Medulla oblongata (tissue), 1 donor: ENCODE measurements around the gene PRM2.

Experiments used
- DNase-seq: peaks from one replicate; pipeline ENCODE4 v3.0.0-alpha.2; 2015; ENCODE audit errors: extremely low spot score

The PRM2 gene, protein sequence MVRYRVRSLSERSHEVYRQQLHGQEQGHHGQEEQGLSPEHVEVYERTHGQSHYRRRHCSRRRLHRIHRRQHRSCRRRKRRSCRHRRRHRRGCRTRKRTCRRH

DNA sequence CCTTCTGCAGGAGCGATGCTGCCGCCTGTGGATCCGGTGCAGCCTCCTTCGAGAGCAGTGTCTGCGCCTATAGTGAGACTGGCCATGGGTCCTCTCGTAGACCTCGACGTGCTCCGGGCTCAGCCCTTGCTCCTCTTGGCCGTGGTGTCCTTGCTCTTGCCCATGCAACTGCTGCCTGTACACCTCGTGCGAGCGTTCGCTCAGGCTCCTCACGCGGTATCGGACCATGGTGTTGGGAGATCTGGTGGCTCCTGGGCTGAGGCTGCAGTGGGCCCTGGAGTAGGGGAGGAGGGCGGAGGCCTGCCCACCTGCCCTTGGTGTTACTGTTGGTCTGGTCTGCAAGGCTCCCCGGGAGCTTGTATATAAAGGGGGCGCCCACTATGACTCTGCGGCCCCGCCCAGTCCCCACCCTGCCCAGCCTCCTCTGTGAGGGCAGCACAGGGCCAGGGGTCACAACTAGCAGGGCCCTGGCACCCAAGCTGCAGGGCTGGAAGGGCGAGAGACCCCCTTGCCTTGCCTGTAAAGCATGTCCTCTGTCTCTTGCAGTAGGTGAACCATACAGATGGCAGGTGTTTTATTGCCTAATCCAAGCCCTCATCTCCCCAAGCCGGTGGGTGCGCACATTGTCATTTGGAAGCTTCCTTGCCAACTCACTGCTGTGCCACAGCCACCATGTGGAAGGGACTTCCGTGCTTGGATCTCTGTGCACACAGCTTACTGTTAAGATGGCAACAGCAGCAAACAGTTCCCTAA is at the start of gene PRM2:
Gene PRM2, minus strand, starts transcription at position 338 of the 753 bp plus-strand sequence. Its CDS starts 110 bp downstream, at position 228.
- DNase-seq: no peak

DNA sequence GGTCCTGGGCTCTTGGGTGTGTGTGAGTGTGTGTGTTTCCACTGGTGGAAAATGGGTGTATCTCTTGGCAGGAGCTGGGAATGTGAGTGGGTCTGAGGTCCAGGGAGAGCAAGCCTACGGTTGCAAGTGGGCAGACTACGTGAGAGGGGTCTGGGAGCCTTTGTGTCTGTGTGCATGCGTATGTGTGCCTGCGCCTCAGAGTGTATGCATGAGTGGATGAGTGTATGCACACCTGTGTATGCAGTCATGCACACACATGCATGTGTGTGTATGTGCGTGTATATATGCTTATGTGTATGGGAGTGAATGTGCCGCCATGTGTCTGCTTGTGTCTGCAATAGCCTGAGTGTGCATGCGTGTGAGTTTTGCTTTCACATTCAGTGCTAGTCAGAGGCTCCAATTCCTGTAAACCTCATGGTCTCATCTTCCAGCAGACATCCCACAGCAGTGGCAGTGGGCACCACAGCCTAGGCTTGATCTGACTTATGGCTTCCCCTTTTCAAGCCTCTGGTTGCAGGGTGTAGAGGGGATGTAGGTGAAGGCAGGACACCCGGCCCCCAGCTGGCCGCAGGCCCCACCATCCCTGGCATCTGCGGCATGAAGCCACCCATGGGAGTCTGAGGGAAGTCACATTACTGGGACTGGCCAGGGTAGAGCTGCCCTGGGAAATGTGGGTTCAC is 49.3 kb upstream of the PRM2 start:
- no peak for DNase-seq

DNA sequence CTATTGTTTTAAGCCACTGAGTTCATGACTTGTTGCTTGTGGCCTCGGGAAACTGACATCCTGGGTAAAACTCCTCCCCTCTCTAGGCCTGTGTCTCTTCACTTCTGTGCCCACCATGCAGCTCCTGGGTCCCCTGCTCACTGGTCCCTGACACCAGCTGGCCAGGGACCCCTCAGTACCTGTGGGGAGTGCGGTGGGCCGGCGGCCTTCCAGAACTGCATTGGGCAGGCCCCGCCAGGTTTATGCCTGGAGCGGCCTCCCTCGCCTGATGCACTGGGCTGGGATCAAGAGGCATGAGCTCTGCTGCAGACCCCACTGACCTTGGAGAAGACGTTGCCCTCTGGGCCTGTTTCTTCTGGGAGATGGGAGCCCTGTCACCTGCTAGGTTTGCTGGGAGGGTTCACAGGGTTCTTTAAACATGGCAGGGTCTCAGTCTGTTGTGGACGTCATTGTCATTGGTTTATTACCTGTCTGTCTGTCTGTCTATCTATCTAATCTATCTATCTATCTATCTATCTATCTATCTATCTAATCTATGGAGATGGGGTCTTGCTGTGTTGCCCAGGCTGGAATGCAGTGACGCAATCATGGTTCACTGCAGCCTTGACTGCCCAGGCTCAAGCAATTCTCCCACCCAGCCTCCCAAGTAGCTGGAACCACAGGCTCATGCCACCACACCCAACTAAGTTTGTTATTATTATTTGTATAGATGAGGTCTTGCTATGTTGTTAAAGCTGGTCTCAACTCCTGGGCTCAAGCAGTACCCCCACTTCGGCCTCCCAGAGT is 47.5 kb upstream of the PRM2 start:
- no peak for DNase-seq

DNA sequence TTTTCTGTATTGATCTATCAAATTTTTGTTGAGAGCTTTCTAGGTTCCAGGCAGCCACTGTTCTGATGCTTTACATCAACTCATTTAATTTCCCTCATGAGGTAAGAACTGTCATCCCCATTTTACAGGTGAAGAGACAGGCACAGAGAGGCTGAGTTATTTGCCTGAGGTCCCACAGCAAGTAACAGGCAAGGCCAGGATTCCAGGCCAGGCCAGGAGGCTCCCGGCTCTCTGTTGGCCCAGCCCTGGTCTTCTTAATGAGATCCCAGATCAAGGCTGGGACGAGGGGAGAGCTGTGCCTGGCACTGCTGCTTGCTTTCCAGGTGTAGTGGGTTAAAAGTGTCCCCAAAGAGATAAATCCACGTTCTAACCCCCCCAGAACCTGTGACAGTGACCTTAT is 46.5 kb upstream of the PRM2 start:
- DNase-seq: no peak

DNA sequence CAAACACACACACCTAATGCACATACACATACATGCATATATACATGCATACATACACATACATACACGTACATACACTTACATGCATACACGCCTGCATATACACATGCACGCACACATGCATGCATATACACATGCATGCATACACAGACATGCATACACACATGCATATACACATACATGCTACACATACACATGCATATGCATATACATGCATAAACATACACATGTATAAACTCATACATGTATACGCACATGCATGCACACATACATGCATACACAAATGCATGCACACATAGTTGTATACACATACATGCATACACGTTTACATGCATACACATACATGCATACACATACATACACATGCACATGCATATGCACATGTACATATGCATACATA is 45.4 kb upstream of the PRM2 start:
- DNase-seq: no peak

DNA sequence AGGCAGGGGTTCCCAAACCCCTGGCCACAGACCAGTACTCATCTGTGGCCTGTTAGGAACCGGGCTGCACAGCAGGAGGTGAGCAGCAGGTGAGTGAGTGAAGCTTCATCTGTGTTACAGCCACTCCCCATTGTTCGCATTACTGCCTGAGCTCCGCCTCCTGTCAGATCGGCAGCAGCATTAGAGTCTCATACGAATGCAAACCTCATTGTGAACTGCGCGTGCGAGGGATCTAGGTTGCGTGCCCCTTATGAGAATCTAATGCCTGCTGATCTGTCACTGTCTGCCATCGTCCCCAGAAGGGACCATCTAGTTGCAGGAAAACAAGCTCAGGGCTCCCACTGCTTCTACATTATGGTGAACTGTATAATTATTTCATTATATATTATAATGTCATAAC is 43.9 kb upstream of the PRM2 start:
- no peak for DNase-seq

DNA sequence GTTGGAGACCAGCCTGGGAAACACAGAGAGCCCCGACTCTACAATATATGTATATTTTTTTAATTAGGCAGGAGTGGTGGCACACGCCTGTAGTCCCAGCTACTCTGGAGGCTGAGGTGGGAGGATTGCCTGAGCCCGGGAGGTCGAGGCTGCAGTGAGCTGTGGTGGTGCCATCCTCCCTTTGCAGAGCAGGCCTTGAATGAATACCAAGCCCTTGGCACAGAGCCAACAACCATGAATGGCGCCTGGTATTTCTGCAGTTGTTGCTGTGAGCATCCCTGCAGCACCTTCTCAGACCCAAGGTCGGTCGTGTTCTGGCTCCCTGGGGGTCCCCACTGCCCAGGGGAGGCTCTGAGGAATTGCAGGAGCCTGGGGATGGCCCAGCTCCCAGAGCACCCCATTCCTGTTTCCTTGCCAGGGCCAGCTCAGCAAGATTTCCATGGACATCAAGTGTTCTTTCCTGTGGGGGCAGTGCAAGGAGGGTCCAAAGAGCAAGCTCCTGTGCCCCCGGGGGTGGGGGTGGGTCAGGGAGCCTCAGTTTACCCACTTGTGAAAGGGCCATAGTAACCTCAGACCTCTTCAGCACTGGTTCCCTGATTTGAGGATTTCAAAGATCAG is 43.4 kb upstream of the PRM2 start:
- no peak for DNase-seq

DNA sequence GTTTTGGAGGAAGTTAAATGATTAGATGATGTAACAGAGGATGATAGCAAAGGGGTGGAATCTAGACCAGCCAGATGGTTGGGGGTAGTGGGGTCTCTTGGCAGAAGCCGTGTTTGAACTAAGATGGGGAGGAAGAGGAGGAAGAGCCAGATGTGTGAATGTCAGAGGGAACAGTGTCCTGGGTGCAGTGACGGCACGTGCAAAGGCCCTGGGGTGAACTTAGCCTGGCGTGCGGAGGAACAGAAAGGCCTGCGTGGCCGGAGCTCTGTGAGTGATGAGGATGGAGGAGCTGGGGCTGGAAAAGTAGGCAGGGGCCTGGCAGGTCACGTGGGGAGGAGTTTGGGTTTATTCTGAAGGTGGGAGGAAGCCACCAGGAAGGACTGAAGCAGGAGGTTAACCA is 42.5 kb upstream of the PRM2 start:
- no peak for DNase-seq

DNA sequence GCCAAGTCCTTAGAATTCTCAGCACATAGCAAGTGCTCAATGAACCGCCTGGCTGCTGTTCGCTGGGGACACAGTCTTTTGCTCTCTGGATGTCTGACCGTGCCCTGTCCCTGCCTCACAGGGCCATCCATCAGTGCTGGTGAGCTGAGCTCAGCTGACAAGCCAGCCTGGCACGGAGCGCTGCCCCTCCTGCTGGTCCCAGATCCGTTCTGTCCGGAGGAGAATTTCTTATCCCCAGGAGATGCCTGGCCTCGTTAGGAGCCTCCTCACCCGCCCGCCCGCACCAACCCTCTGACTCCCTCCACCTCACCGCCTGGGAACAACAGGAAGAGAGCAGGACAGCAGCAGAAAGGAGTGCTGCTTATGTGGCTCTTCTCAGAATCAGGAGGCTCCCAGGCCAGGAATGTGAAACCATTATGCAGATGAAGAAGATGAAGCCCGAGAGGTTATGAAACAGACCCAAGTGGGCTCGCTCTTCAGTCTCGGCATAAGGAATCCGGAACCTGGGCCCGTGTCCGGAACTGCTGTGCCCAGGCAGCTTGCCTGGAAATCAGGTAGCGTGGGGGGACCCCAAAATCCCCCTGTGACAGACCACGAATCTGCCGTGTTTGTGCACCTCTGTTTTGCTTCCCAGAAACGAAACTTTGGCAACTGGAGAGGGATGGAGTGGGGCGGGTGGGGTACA is 40.2 kb upstream of the PRM2 start:
- DNase-seq: no peak

DNA sequence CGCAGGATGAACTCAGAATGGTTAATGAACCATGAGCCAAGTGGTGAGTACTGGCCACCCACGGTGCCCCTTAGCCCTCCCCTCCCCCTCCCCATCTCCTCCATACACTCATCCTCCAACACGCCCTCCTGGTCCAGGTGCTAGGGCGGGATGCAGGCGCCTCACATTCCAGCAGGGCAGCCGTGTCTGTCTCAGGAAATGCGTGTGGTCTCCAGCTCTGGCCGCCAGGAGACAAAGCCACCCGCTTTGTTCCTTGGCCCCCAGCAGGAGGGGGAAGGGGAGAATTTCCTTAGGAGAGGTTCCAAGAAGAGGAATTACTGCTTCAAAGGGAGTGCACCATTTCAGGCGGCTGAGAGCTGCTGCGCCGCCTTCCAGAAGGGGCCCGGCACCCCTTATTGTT is 39.2 kb upstream of the PRM2 start:
- no peak for DNase-seq

DNA sequence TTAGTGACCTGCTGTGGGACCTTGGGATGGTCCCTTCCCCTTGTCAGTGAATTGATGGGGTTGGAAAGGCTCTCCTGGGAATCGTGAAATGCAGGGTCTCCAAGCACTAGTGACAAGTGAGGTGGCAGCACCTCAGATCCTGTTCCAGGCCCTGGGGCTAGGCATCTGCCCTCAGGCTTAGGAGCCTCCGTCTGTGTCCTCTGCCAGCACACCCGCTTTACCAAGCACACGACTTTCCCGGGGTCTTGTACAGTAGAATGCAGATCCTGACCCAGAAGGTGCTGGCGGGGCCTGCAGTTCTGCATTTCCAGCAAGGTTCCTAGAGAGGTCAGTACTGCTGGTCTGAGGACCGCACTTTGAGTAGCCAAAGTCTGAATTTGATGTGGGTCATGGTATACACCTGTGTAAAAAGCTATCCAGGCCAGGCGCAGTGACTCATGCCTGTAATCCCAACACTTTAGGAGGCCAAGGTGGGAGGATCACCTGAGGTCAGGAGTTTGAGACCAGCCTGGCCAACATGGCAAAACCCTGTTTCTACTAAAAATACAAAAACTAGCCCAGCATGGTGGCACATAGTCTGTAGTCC is 38.1 kb upstream of the PRM2 start:
- no peak for DNase-seq

DNA sequence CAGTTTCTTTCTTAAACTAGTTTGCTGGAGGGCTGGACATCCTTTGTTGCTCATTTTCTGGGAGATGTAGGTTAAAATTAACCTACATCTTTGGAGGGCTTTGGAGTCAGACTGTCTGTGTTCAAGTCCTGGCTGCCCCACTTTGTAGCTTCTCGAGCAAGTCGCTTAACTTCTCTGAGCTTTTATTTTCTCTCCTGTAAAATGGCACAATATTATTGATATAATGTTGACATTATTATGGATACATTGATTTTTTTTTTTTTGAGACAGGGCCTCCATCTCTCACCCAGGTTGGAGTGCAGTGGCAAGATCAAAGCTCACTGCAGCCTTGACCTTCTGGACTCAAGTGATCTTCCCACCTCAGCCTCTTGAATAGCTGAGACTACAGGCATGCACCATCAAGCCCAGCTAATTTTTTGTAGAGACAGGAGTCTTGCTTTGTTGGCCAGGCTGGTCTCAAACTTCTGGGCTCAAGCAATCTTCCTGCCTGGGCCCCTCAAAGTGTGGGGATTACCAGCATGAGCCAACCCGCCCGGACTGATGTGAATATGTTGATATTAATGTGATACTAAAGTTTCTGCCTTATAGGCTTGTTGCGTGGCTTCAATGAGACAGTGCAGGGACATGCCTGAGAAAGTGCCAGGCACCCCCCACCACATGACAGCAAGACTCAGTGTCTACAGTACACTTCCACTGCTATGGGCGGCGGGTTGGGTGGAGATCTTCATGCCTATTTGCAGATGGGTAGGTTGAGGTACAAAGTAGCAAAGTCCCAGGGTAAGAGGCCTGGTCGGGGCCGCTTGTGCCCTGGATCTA is 37.4 kb upstream of the PRM2 start:
- DNase-seq: no peak

DNA sequence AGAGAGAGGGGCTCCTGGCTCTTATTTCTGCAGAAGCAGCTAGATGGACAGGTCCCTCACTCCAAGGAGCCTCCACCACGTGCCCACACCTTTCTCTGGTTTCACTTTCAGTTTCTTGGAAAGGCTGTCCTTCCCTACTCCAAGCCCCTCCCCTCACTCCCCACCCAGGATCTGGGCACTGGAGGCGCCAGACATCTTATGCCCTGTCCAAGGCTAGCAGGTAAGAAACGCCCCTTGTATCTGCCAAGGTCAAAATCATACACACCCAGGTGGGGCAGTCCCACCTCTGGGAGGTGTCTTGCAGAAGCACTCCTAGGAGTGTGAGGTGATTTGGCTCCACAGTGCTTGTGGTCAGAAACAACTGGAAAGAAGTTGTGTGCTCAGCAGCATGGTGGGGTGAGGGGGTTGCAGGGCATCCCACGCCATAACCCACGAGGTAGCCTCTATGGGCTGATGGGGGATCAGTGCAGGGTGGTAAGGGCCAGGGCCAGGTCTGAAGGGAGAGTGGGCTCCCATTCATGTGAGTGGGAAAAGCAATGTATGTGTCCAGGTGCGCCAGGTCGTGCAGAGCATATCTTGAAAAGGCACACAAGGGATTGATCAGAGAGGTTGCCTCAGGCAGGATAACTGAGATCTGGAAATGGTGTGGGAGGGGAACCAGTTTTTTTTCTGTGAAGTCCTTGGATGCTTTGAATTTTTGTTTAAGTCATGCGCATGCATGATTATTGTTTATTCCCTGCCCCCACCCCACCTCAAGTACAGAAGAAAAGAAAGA is 36.6 kb upstream of the PRM2 start:
- no peak for DNase-seq

DNA sequence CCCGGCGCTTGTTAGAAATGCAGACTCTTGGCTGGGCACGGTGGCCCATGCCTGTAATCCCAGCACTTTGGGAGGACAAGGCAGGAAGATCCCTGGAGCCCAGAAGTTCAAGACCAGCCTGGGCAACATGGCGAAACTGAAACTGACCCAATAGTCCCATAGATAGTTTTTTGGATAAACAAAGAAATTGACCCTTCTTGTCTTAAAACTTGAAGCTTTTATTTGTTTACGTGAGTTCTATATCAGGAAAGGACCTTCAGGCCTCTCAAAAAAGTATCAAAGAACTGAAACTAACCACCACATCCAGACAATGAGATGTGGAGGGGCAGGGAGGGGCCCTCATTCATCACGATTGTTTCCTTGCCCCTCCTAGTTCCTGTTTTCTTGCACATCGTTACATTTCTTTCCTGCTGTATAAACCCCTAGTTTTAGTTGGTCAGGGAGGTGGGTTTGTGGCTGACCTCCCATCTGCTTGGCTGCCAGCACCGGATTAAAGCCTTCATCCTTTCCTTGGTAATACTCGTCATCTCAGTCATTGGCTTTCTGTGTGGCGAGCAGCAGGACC is 34.8 kb upstream of the PRM2 start:
- DNase-seq: no peak

DNA sequence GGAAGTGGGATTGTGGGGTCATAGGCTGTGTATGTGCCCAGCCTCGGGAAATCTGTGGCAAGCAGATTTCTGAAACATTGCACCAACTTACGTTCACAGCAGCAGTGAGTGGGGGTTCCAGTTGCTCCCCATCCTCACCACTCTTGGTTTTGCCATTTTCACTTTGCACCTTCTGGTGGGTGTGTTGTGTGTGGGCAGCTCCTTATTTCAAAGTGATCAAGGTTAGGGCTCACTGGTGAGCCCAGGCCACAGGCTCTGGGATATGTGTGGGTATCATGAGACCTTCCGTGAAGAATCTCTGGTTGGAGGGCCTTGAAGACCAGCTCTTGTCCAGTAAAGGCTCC is 34.3 kb upstream of the PRM2 start:
- no peak for DNase-seq

DNA sequence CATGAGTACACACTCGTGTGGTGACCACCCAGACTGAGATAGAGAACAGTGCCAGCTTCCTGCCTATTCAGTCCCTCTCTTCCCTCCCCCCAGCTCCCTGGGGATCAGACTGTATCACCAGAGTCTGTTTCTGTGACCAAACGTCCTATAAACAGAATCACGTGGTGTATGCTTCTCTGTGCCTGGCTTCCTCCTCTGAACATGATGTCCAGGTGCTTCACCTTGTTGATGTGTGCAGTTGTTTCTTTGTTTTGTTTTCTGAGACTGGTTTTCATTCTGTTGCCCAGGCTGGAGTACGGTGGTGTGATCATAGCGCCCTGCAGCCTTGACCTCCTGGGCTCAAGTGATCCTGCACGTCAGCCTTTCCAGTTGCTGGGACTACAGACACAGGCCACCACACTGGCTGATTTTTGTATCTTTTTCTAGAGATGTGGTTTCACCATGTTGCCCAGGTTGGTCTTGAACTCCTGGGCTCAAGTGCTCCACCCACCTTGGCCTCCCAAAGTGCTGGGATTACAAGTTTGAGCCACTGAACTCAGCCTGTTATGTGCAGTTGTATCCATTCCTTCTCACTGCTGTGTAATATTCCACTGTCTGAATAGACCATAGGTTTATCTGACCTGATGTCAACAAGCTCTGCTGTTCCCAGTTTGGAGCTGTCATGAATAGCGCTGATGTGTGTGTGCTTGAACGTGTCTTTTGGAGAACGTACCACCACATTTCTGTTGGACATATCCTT is 33.8 kb upstream of the PRM2 start:
- no peak for DNase-seq

DNA sequence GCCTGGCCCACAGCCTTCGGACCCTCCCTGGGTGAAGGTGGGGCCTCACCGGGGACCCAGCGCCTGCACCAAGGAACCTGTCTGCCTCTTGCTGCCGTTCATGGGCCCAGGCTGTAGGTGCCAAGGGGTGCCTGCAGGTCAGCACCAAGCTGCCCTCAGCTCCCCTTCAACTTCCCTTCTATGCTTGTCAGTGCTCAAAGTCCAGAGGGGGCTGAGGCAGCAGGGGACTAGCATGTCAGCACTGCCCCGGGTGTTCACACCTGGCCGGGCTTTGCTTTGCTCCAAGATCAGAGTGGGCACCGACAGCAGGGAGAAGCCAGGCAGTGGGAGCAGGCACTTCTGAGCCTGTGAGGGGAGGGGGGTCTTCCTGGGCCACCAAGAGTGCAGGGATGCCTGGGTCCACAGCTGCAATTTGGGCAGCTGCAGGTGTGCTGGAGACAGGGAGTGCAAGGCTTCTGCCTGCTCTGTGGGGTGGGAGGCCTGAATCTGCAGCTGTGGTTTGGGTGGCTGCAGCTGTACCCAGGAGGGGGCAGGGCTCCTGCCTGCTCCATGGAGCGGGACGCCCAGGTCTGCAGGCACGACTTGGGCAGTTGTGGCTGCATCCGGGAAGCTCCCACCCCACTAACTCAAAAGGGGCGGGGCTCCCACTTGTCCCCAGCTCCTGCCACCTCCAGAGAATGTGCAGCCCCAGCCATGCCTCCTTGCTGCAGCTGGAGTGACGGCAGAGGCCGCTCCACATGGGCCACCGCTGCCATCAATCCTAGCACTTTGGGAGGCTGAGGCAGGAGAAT is 32.4 kb upstream of the PRM2 start:
- DNase-seq: no peak
